ENCODE measurements around the gene PVR.

PVR gene

DNA sequence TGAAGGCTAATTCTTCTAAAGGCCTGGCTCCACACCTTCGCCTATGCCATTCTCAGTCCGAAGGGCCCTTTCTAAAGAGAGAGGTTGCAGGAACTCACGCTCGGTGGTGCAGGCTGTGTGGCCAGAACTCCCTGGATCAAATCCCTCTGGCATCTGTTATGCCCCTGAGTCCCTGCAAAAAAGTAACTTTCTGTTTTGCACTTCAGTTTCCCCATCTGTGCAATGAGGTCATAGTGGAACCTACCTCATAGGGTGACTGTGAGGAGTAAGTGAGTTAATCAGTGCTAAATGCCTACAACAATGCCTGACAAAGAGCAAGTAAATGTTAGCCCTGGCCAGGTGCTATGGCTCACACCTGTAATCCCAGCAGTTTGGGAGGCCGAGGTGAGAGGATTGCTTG lies 23.0 kb upstream of the PVR start:
- no peak overlapping the region for H3K4me2 ChIP-seq (ENCODE audit: low read length)
- no peak overlapping the region for H3K4me3 ChIP-seq (ENCODE audit: low read length)
- H3K79me2 ChIP-seq (ENCODE audit: control insufficient read depth, low read length), result no peaks in the 10 kb centered on the region
- H3K27ac ChIP-seq (ENCODE audit: low read depth, low read length), result no peak overlapping the region
- no peak for TF ChIP-seq EZH2phosphoT487 (IDR thresholded peaks at IDR 0.05; ENCODE audit: borderline replicate concordance, low read length)
- TF ChIP-seq, protein P1, sequence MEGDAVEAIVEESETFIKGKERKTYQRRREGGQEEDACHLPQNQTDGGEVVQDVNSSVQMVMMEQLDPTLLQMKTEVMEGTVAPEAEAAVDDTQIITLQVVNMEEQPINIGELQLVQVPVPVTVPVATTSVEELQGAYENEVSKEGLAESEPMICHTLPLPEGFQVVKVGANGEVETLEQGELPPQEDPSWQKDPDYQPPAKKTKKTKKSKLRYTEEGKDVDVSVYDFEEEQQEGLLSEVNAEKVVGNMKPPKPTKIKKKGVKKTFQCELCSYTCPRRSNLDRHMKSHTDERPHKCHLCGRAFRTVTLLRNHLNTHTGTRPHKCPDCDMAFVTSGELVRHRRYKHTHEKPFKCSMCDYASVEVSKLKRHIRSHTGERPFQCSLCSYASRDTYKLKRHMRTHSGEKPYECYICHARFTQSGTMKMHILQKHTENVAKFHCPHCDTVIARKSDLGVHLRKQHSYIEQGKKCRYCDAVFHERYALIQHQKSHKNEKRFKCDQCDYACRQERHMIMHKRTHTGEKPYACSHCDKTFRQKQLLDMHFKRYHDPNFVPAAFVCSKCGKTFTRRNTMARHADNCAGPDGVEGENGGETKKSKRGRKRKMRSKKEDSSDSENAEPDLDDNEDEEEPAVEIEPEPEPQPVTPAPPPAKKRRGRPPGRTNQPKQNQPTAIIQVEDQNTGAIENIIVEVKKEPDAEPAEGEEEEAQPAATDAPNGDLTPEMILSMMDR (IDR thresholded peaks at IDR 0.05; ENCODE audit: low read depth, low read length, poor library complexity, severe bottlenecking), result no peak
- no peaks in the 10 kb centered on the region for H3K9me3 ChIP-seq (ENCODE audit: control insufficient read depth, insufficient read depth, low read length)
- H3F3A ChIP-seq (ENCODE audit: control insufficient read depth, insufficient read depth), result no peaks in the 10 kb centered on the region
- H3K36me3 ChIP-seq (ENCODE audit: control insufficient read depth, low read length), result no peaks in the 10 kb centered on the region
- no peaks in the 10 kb centered on the region for H3K9me2 ChIP-seq (replicated peaks; ENCODE audit: control insufficient read depth, low read length)
- H3K27me3 ChIP-seq (ENCODE audit: control insufficient read depth, low read length), result no peaks in the 10 kb centered on the region
- H3K4me1 ChIP-seq (ENCODE audit: control insufficient read depth, low read length), result no peaks in the 10 kb centered on the region
- H4K20me1 ChIP-seq (ENCODE audit: control insufficient read depth, insufficient read depth, low read depth, low read length), result no peaks in the 10 kb centered on the region

DNA sequence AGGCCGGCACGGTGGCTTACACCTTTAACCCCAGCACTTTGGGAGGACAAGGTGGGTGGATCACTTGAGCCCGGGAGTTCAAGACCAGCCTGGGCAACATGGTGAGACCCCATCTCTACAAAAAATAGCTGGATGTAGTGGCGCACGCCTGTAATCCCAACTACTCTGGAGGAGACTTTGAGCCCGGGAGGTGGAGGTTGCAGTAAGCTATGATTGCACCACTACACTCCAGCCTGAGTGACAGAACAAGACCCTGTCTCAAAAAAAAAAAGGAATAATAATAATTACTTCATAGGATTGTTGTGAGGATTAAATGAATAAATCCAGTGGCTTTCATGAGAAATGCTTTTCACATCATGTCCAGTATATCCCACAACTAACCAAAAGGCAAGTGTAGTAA lies 22.3 kb upstream of the PVR start:
- no peaks in the 10 kb centered on the region for H3K9me3 ChIP-seq (ENCODE audit: control insufficient read depth, insufficient read depth, low read length)
- H3K4me3 ChIP-seq (ENCODE audit: low read length), result no peak overlapping the region
- no peak overlapping the region for H3K27ac ChIP-seq (ENCODE audit: low read depth, low read length)
- no peaks in the 10 kb centered on the region for H3K27me3 ChIP-seq (ENCODE audit: control insufficient read depth, low read length)
- TF ChIP-seq EZH2phosphoT487 (IDR thresholded peaks at IDR 0.05; ENCODE audit: borderline replicate concordance, low read length), result no peak
- TF ChIP-seq, protein P1 (IDR thresholded peaks at IDR 0.05; ENCODE audit: low read depth, low read length, poor library complexity, severe bottlenecking), result no peak
- no peaks in the 10 kb centered on the region for H3K79me2 ChIP-seq (ENCODE audit: control insufficient read depth, low read length)
- H3K4me2 ChIP-seq (ENCODE audit: low read length), result no peak overlapping the region
- no peaks in the 10 kb centered on the region for H3K36me3 ChIP-seq (ENCODE audit: control insufficient read depth, low read length)
- no peaks in the 10 kb centered on the region for H4K20me1 ChIP-seq (ENCODE audit: control insufficient read depth, insufficient read depth, low read depth, low read length)
- H3K4me1 ChIP-seq (ENCODE audit: control insufficient read depth, low read length), result no peaks in the 10 kb centered on the region
- no peaks in the 10 kb centered on the region for H3K9me2 ChIP-seq (replicated peaks; ENCODE audit: control insufficient read depth, low read length)
- H3F3A ChIP-seq (ENCODE audit: control insufficient read depth, insufficient read depth), result no peaks in the 10 kb centered on the region

DNA sequence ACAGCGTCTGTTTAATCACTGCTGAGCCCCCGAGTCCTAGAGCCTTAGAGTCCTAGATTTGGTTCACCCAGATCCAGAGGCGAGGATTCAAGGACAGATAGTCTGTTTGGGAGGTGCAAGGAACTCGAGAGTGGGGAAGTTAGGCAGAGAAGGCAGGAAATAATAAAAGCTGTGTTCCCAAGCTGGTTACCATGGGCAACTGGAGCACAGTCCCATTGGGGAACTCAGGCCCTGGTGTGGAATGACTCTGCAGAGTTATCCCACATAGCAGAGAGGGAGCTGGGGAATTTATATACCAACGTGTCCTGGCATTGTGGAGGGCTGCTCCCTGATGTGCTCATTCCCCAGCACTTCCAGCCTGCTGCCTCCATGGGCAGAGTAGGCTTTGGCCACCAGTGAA lies 20.6 kb upstream of the PVR start:
- Histone ChIP-seq H3K36me3 (ENCODE audit: control insufficient read depth, low read length) (no peaks in the 10 kb centered on the region), H4K20me1 (ENCODE audit: control insufficient read depth, insufficient read depth, low read depth, low read length) (no peaks in the 10 kb centered on the region), H3K4me3 (ENCODE audit: low read length) (no peak overlapping the region), H3K9me2 (replicated peaks; ENCODE audit: control insufficient read depth, low read length) (no peaks in the 10 kb centered on the region), H3K27ac (ENCODE audit: low read depth, low read length) (no peak overlapping the region), H3K79me2 (ENCODE audit: control insufficient read depth, low read length) (no peaks in the 10 kb centered on the region), H3K4me1 (ENCODE audit: control insufficient read depth, low read length) (no peaks in the 10 kb centered on the region), H3K9me3 (ENCODE audit: control insufficient read depth, insufficient read depth, low read length) (no peaks in the 10 kb centered on the region), H3K27me3 (ENCODE audit: control insufficient read depth, low read length) (no peaks in the 10 kb centered on the region), H3F3A (ENCODE audit: control insufficient read depth, insufficient read depth) (no peaks in the 10 kb centered on the region), H3K4me2 (ENCODE audit: low read length) (no peak overlapping the region)
- TF ChIP-seq, protein P1 (IDR thresholded peaks at IDR 0.05; ENCODE audit: low read depth, low read length, poor library complexity, severe bottlenecking), result no peak
- no peak for TF ChIP-seq EZH2phosphoT487 (IDR thresholded peaks at IDR 0.05; ENCODE audit: borderline replicate concordance, low read length)

DNA sequence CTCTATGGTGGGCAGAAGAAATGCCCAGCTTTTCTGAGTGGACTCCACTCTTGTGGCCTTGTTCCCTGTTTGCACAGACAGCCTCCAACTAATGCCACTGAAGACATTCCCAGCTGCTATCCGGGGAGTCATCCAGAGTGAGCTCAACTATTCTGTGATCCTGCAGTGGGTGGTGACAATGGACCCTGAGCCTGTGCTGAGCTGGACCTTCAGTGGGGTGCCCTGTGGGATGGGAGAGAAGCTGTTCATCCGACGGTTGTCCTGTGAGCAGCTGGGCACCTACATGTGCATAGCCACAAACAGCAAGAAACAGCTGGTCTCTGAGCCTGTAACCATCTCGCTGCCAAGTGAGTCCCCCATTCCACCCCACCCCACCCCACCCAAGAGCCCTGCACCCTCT lies 20.1 kb upstream of the PVR start:
- no peak for TF ChIP-seq EZH2phosphoT487 (IDR thresholded peaks at IDR 0.05; ENCODE audit: borderline replicate concordance, low read length)
- TF ChIP-seq, protein P1 (IDR thresholded peaks at IDR 0.05; ENCODE audit: low read depth, low read length, poor library complexity, severe bottlenecking), result no peak

More for the DNA sequence above, 20.1 kb upstream of the PVR start:
- no peaks in the 10 kb centered on the region for H4K20me1 ChIP-seq (ENCODE audit: control insufficient read depth, insufficient read depth, low read depth, low read length)
- no peaks in the 10 kb centered on the region for H3K9me2 ChIP-seq (replicated peaks; ENCODE audit: control insufficient read depth, low read length)
- no peak overlapping the region for H3K4me2 ChIP-seq (ENCODE audit: low read length)
- no peak overlapping the region for H3K4me3 ChIP-seq (ENCODE audit: low read length)
- no peaks in the 10 kb centered on the region for H3K79me2 ChIP-seq (ENCODE audit: control insufficient read depth, low read length)
- no peaks in the 10 kb centered on the region for H3K9me3 ChIP-seq (ENCODE audit: control insufficient read depth, insufficient read depth, low read length)
- H3K36me3 ChIP-seq (ENCODE audit: control insufficient read depth, low read length), result no peaks in the 10 kb centered on the region
- no peaks in the 10 kb centered on the region for H3K27me3 ChIP-seq (ENCODE audit: control insufficient read depth, low read length)
- H3F3A ChIP-seq (ENCODE audit: control insufficient read depth, insufficient read depth), result no peaks in the 10 kb centered on the region
- H3K4me1 ChIP-seq (ENCODE audit: control insufficient read depth, low read length), result no peaks in the 10 kb centered on the region
- H3K27ac ChIP-seq (ENCODE audit: low read depth, low read length), result no peak overlapping the region

Data from DOHH2 (cell line).